K562 (cell line): ENCODE results near the gene EWSR1. TPM values are rescaled to one million over a fixed set of nuclear protein-coding genes. Genes with fewer than 3 reads are reported as not detected.

Source experiments
- ATAC-seq: fragments of 200-7000 bp; cut with Tn5 transposase; 3 replicates; pipeline ENCODE4 v1.9.1; 2020; ENCODE audit warnings: moderate library complexity
- BruUV-seq: library from RNA; stranded (reverse); fragments of 400-500 nt; replicated peaks from 2 replicates; lab custom pipeline; 2021; lab: Mats Ljungman, UMichigan
- CTCF ChIA-PET: fragments of 300-600 bp; formaldehyde crosslinking; extraction: SDS; loops from one replicate; lab custom pipeline; 2021; ENCODE audit warnings: low intra/inter-chr PET ratio; lab: Yijun Ruan, JAX
- POLR2A ChIA-PET: fragments of 300-600, 350-650 bp; sonication (Branson Sonifier 250); formaldehyde crosslinking; extraction: SDS; loops from one replicate; lab custom pipeline; 2021; ENCODE audit warnings: antibody characterized with exemption, inconsistent platforms; lab: Yijun Ruan, JAX
- DNase-seq, 4 experiments: peaks; one replicate each; pipeline versions ENCODE4 v3.0.0 to v3.0.0-alpha.2; 2011 to 2018; ENCODE audit warnings: low spot score in 3 of 4, mixed read lengths in 3 of 4; ENCODE audit errors: extremely low read depth in 1 of 4
- FAIRE-seq: peaks from 2 replicates; lab custom pipeline; 2011; peaks lifted over from hg19 to GRCh38; lab: Jason Lieb, UNC
- H2AFZ ChIP-seq: 2 replicates; pipeline ENCODE4 v1.6.0; 2011; ENCODE audit warnings: low read depth, low read length, control low read depth, inconsistent platforms
- H3K27ac ChIP-seq: fragments of 200-600 bp; 3 replicates; pipeline ENCODE4 v1.8.0; 2011; ENCODE audit warnings: low read depth, mild to moderate bottlenecking, control low read depth, inconsistent platforms, low read length, moderate library complexity, mixed read lengths; ENCODE audit errors: extremely low read depth
- H3K27me3 ChIP-seq, 2 experiments: fragments of 300-600 bp in 1 of 2; 2 replicates in 1 of 2; 3 replicates in 1 of 2; pipeline versions ENCODE4 v1.6.0 to v1.8.0; 2011; ENCODE audit warnings: inconsistent platforms in 2 of 2, low read length in 2 of 2, mild to moderate bottlenecking in 1 of 2, mixed read lengths in 1 of 2, moderate library complexity in 1 of 2; ENCODE audit not compliant: control insufficient read depth in 2 of 2, insufficient read depth in 2 of 2
- H3K36me3 ChIP-seq: fragments of 300-600 bp; 3 replicates; pipeline ENCODE4 v1.8.0; 2011; ENCODE audit warnings: mild to moderate bottlenecking, low read length, inconsistent platforms; ENCODE audit not compliant: control insufficient read depth, insufficient read depth
- H3K4me1 ChIP-seq, 2 experiments: fragments of 200-600 bp in 1 of 2; replicated peaks in 1 of 2; 2 replicates in 1 of 2; 3 replicates in 1 of 2; pipeline versions ENCODE4 v1.5.1 to v1.8.0; 2011; ENCODE audit warnings: inconsistent platforms in 2 of 2, low read length in 2 of 2, mild to moderate bottlenecking in 1 of 2, mixed read lengths in 1 of 2, moderate library complexity in 1 of 2; ENCODE audit not compliant: control insufficient read depth in 2 of 2, insufficient read depth in 2 of 2
- H3K4me2 ChIP-seq: 2 replicates; pipeline ENCODE4 v1.6.1; 2011; ENCODE audit warnings: low read length, control low read depth, inconsistent platforms, mixed read lengths; ENCODE audit not compliant: insufficient read depth
- H3K4me3 ChIP-seq: fragments of 200-600 bp; sonication (generic), shearing (Covaris generic); 2 replicates; pipeline ENCODE4 v1.5.1; 2016; ENCODE audit warnings: control low read depth, inconsistent platforms
- H3K79me2 ChIP-seq: fragments of 200-600 bp; 3 replicates; pipeline ENCODE4 v1.8.0; 2011; ENCODE audit warnings: low read length, inconsistent platforms; ENCODE audit not compliant: control insufficient read depth, insufficient read depth
- H3K9ac ChIP-seq, 2 experiments: 2 replicates each; pipeline versions ENCODE4 v1.6.0 to v1.6.1; 2011; ENCODE audit warnings: low read depth in 2 of 2, low read length in 2 of 2, control low read depth in 1 of 2, inconsistent platforms in 1 of 2, mild to moderate bottlenecking in 1 of 2, mixed read lengths in 1 of 2; ENCODE audit not compliant: insufficient read depth in 1 of 2
- H3K9me1 ChIP-seq: one replicate; pipeline ENCODE4 v1.6.0; 2011; ENCODE audit warnings: inconsistent platforms, mild to moderate bottlenecking, low read length, moderate library complexity; ENCODE audit not compliant: control insufficient read depth, insufficient read depth
- H3K9me3 ChIP-seq: replicated peaks from 2 replicates; pipeline ENCODE4 v1.5.1; 2011; ENCODE audit warnings: low read depth, low read length, inconsistent platforms; ENCODE audit not compliant: control insufficient read depth, insufficient read depth
- H4K20me1 ChIP-seq: replicated peaks from 2 replicates; pipeline ENCODE4 v1.6.1; 2011; ENCODE audit warnings: low read length, inconsistent platforms, mixed read lengths; ENCODE audit not compliant: control insufficient read depth, insufficient read depth
- AFF4 ChIP-seq: sonication (generic); formaldehyde crosslinking; IDR thresholded peaks from 2 replicates; pipeline ENCODE4 v1.8.0; 2023; ENCODE audit warnings: mild to moderate bottlenecking, missing genetic modification reagents
- CBX3 ChIP-seq, 2 experiments: IDR thresholded peaks; 1 replicate in 1 of 2; 2 replicates in 1 of 2; pipeline ENCODE4 v1.6.1; 2012; ENCODE audit warnings: inconsistent platforms in 2 of 2, low read length in 2 of 2, borderline replicate concordance in 1 of 2, control low read depth in 1 of 2
- TRIM28 ChIP-seq: fragments of 450-650 bp; IDR thresholded peaks from 2 replicates; pipeline ENCODE4 v1.6.1; 2017
- USF2 ChIP-seq: sonication (generic); formaldehyde crosslinking; IDR thresholded peaks from 2 replicates; pipeline ENCODE4 v1.5.0; 2020; ENCODE audit warnings: missing genetic modification reagents
- XRCC3 ChIP-seq: fragments of 450-650 bp; IDR thresholded peaks from 2 replicates; pipeline ENCODE4 v1.6.1; 2017; ENCODE audit warnings: mild to moderate bottlenecking, moderate library complexity
- WGBS: fragments of 100-300 bp; shearing (Covaris generic); methylation state at CpG from one replicate; pipeline ENCODE4 v1.1.6; 2016; ENCODE audit warnings: low coverage, mixed read lengths; ENCODE audit not compliant: insufficient coverage; ENCODE audit errors: missing lambda C conversion rate; 5-methylcytosine and 5-hydroxymethylcytosine counted together
- in situ Hi-C: fragments of 300-500 bp; cut with MboI; formaldehyde crosslinking; loops from 4 replicates; pipeline ENCODE4 v1.15.0; 2018; ENCODE audit warnings: inconsistent platforms, mixed read lengths
- intact Hi-C: fragments of 100-400 bp; cut with micrococcal nuclease; formaldehyde crosslinking; loops from 2 replicates; pipeline ENCODE4 v1.14.2; 2022
- polyA plus RNA-seq, 8 experiments: library from polyadenylated mRNA; depleted of rRNA in 4 of 8; stranded (reverse) in 5 of 8; unstranded in 3 of 8; fragments of >200 nt; fragmentation: Nextera tagmentation in 2 of 8; fragmentation: Illumina TruSeq in 1 of 8; extraction: Ambion mirVana in 2 of 8; extraction: Trizol in 1 of 8; gene quantifications; 2 replicates each; pipeline versions ENCODE4 v1.2.1 to v1.2.3, GENCODE V29; 2011 to 2014; ENCODE audit warnings: inconsistent platforms in 1 of 8, missing spikeins in 1 of 8
- total RNA-seq, 7 experiments: library from RNA; depleted of rRNA in 6 of 7; stranded (reverse); fragments of >200 nt in 6 of 7; fragmentation: Illumina TruSeq in 2 of 7; extraction: Trizol in 2 of 7; gene quantifications; 2 replicates each; pipeline versions ENCODE4 v1.2.1 to v1.2.3, GENCODE V29; 2011 to 2021; ENCODE audit warnings: low replicate concordance in 1 of 7
- TF ChIP-seq, protein P1 (sequence below): IDR thresholded peaks from 3 replicates; pipeline ENCODE4 v1.6.1; 2011; ENCODE audit warnings: borderline replicate concordance, mild to moderate bottlenecking, moderate library complexity; ENCODE audit not compliant: insufficient read length; ENCODE audit errors: extremely low read depth

The EWSR1 gene
- total and polyA plus RNA-seq, 9 of the 15 experiments (the other 6 are each of a cell fraction or from before 2014, with no cell fraction given) = 83.3 to 450 (median 239) TPM

GRCh38 chr22:29339381-29340235 is 71.5 kb downstream of the EWSR1 start:
- H3K4me3 ChIP-seq = no peak overlapping the region
- H3K27ac ChIP-seq = no peak overlapping the region
- no peak overlapping the region for H3K4me2 ChIP-seq
- H4K20me1 ChIP-seq = no peaks in the 10 kb centered on the region
- no peaks in the 10 kb centered on the region for H3K9me3 ChIP-seq
- H3K36me3 ChIP-seq = peaks cover 74% of the 10 kb centered on the region; the same call in 2 of the 3 replicates
- TF ChIP-seq TRIM28 (no peak), USF2 (CRISPR knock-in tag) (no peak), CBX3 (IDR thresholded peaks at IDR 0.05; ENCODE audit: borderline replicate concordance in 1 of 2, low read length in 2 of 2) (no peak), XRCC3 (no peak), AFF4 (CRISPR knock-in tag) (no peak)
- TF ChIP-seq, protein P1, sequence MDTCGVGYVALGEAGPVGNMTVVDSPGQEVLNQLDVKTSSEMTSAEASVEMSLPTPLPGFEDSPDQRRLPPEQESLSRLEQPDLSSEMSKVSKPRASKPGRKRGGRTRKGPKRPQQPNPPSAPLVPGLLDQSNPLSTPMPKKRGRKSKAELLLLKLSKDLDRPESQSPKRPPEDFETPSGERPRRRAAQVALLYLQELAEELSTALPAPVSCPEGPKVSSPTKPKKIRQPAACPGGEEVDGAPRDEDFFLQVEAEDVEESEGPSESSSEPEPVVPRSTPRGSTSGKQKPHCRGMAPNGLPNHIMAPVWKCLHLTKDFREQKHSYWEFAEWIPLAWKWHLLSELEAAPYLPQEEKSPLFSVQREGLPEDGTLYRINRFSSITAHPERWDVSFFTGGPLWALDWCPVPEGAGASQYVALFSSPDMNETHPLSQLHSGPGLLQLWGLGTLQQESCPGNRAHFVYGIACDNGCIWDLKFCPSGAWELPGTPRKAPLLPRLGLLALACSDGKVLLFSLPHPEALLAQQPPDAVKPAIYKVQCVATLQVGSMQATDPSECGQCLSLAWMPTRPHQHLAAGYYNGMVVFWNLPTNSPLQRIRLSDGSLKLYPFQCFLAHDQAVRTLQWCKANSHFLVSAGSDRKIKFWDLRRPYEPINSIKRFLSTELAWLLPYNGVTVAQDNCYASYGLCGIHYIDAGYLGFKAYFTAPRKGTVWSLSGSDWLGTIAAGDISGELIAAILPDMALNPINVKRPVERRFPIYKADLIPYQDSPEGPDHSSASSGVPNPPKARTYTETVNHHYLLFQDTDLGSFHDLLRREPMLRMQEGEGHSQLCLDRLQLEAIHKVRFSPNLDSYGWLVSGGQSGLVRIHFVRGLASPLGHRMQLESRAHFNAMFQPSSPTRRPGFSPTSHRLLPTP = no peak
- DNase-seq (no peak), ATAC-seq (no peak), FAIRE-seq (no peak)
- BruUV-seq = no TSS peak
- H3K79me2 ChIP-seq = no peaks in the 10 kb centered on the region
- intact Hi-C loops = no loop called here
- in situ Hi-C loops = no loop called here
- H2AFZ ChIP-seq = no peak overlapping the region
- peaks cover 0 to 10% of the 10 kb centered on the region in 2 experiments; a peak in 3 of 5 replicates for H3K4me1 ChIP-seq
- H3K9me1 ChIP-seq = no peaks in the 10 kb centered on the region
- CTCF ChIA-PET = no interaction called here
- POLR2A ChIA-PET = interaction anchor here (0.5 to 1.0 kb wide), 2 partner anchors 54 to 68 kb away, joined by 3 read pairs; no protein-coding TSS in a partner anchor
- WGBS = 86% methylated on average over 12 of the region's 23 CpGs
- no peaks in the 10 kb centered on the region for H3K27me3 ChIP-seq
- H3K9ac ChIP-seq = no peak overlapping the region
